Stimulated activated CD4-positive, alpha-beta T cell treated with anti-CD3 and anti-CD28 coated beads, Interleukin-2, amount 100 ng/mL, for 48 hours (primary cell): Measurements from ENCODE around the gene RBM43.
"Not testable (repeated sequence)": the region's sequence is repeated elsewhere in the genome, so short reads cannot be mapped to it uniquely, and the experiment has no call there.

ENCODE experiments used
- DNase-seq, 2 donors: peaks; one replicate each; pipeline ENCODE4 v3.0.0-alpha.2; 2020

Gene RBM43

GRCh38 chr2:151261231-151261976, at the start of gene RBM43:
Gene RBM43, minus strand, starts transcription at chr2:151261863. Its CDS starts 136 bp downstream, at chr2:151261727.
- DNase-seq, result peak; percentile 63 to 68

GRCh38 chr2:151310313-151310712, 48.6 kb upstream of the RBM43 start:
- DNase-seq, result not testable (repeated sequence)

GRCh38 chr2:151306621-151307020, 45.0 kb upstream of the RBM43 start:
- DNase-seq, result no peak

GRCh38 chr2:151305129-151305691, 43.5 kb upstream of the RBM43 start:
- DNase-seq, result no peak

GRCh38 chr2:151302879-151303278, 41.2 kb upstream of the RBM43 start:
- DNase-seq, result no peak

GRCh38 chr2:151302404-151302803, 40.7 kb upstream of the RBM43 start:
- no peak for DNase-seq

- no peak for DNase-seq
These were observed 38.4 kb upstream of the RBM43 start for GRCh38 chr2:151299920-151300539.

GRCh38 chr2:151297882-151298281, 36.2 kb upstream of the RBM43 start:
- no peak for DNase-seq

- not testable (repeated sequence) for DNase-seq
These were observed 34.3 kb upstream of the RBM43 start for GRCh38 chr2:151295926-151296325.

- DNase-seq, result no peak
These were observed 30.9 kb upstream of the RBM43 start for GRCh38 chr2:151292546-151292945.

- DNase-seq, result no peak
These were observed 30.5 kb upstream of the RBM43 start for GRCh38 chr2:151292141-151292540.

GRCh38 chr2:151291224-151291623, 29.6 kb upstream of the RBM43 start:
- no peak for DNase-seq

- peak in 1 of 2 donors; percentile 2 for DNase-seq
These were observed 28.6 kb upstream of the RBM43 start for GRCh38 chr2:151289972-151290866.

GRCh38 chr2:151287513-151288250, 26.0 kb upstream of the RBM43 start:
- no peak for DNase-seq

GRCh38 chr2:151282401-151282800, 20.7 kb upstream of the RBM43 start:
- no peak for DNase-seq

GRCh38 chr2:151280271-151280670, 18.6 kb upstream of the RBM43 start:
- DNase-seq, result no peak

GRCh38 chr2:151278487-151278886, 16.8 kb upstream of the RBM43 start:
- no peak for DNase-seq

- no peak for DNase-seq
These were observed 15.4 kb upstream of the RBM43 start for GRCh38 chr2:151277067-151277466.

- DNase-seq, result no peak
These were observed 13.6 kb upstream of the RBM43 start for GRCh38 chr2:151275291-151275690.

GRCh38 chr2:151271824-151272223, 10.2 kb upstream of the RBM43 start:
- DNase-seq, result no peak

- DNase-seq, result no peak
These were observed 8.3 kb upstream of the RBM43 start for GRCh38 chr2:151269798-151270568.

- DNase-seq, result no peak
These were observed 6.4 kb upstream of the RBM43 start for GRCh38 chr2:151268085-151268484.
